ENCODE data around the gene FBXL14.

The FBXL14 gene

GRCh38 chr12:1523046-1523445, 71.3 kb downstream of the FBXL14 start:
- Histone ChIP-seq H3K9me3 (ENCODE audit: control insufficient read depth in 2 of 2, low read length in 2 of 2) (no peaks in the 10 kb centered on the region), H3K4me3 (ENCODE audit: low read length in 2 of 2) (no peak overlapping the region), H3K9ac (ENCODE audit: low read length in 2 of 2) (no peak overlapping the region), H3K27ac (ENCODE audit: low read length) (no peak overlapping the region), H3K4me1 (ENCODE audit: control insufficient read depth, insufficient read depth, low read length) (peaks cover 12% of the 10 kb centered on the region), H3K27me3 (ENCODE audit: control insufficient read depth in 1 of 2, insufficient read depth in 2 of 2, low read length in 2 of 2) (peaks cover 0 to 3% of the 10 kb centered on the region in 2 donors), H3K36me3 (ENCODE audit: control insufficient read depth in 2 of 2, insufficient read depth in 2 of 2, low read length in 2 of 2) (no peaks in the 10 kb centered on the region)

GRCh38 chr12:1519642-1520041, 74.7 kb downstream of the FBXL14 start:
- H3K27me3 ChIP-seq (ENCODE audit: control insufficient read depth in 1 of 2, insufficient read depth in 2 of 2, low read length in 2 of 2): peaks cover 0 to 3% of the 10 kb centered on the region in 2 donors
- no peak overlapping the region for H3K9ac ChIP-seq (ENCODE audit: low read length in 2 of 2)
- H3K36me3 ChIP-seq (ENCODE audit: control insufficient read depth in 2 of 2, insufficient read depth in 2 of 2, low read length in 2 of 2): no peaks in the 10 kb centered on the region
- H3K4me3 ChIP-seq (ENCODE audit: low read length in 2 of 2): no peak overlapping the region
- no peak overlapping the region for H3K27ac ChIP-seq (ENCODE audit: low read length)
- H3K4me1 ChIP-seq (ENCODE audit: control insufficient read depth, insufficient read depth, low read length): peaks cover 12% of the 10 kb centered on the region
- H3K9me3 ChIP-seq (ENCODE audit: control insufficient read depth in 2 of 2, low read length in 2 of 2): no peaks in the 10 kb centered on the region

GRCh38 chr12:1518591-1519516, 75.5 kb downstream of the FBXL14 start:
- Histone ChIP-seq H3K27ac (ENCODE audit: low read length) (no peak overlapping the region), H3K36me3 (ENCODE audit: control insufficient read depth in 2 of 2, insufficient read depth in 2 of 2, low read length in 2 of 2) (no peaks in the 10 kb centered on the region), H3K9me3 (ENCODE audit: control insufficient read depth in 2 of 2, low read length in 2 of 2) (no peaks in the 10 kb centered on the region), H3K4me1 (ENCODE audit: control insufficient read depth, insufficient read depth, low read length) (peaks cover 12% of the 10 kb centered on the region), H3K9ac (ENCODE audit: low read length in 2 of 2) (no peak overlapping the region), H3K27me3 (ENCODE audit: control insufficient read depth in 1 of 2, insufficient read depth in 2 of 2, low read length in 2 of 2) (peaks cover 0 to 3% of the 10 kb centered on the region in 2 donors), H3K4me3 (ENCODE audit: low read length in 2 of 2) (no peak overlapping the region)

GRCh38 chr12:1517734-1518525, 76.5 kb downstream of the FBXL14 start:
- Histone ChIP-seq H3K36me3 (ENCODE audit: control insufficient read depth in 2 of 2, insufficient read depth in 2 of 2, low read length in 2 of 2) (no peaks in the 10 kb centered on the region), H3K27me3 (ENCODE audit: control insufficient read depth in 1 of 2, insufficient read depth in 2 of 2, low read length in 2 of 2) (peaks cover 0 to 3% of the 10 kb centered on the region in 2 donors), H3K9ac (ENCODE audit: low read length in 2 of 2) (no peak overlapping the region), H3K4me3 (ENCODE audit: low read length in 2 of 2) (no peak overlapping the region), H3K9me3 (ENCODE audit: control insufficient read depth in 2 of 2, low read length in 2 of 2) (no peaks in the 10 kb centered on the region), H3K4me1 (ENCODE audit: control insufficient read depth, insufficient read depth, low read length) (peaks cover 12% of the 10 kb centered on the region), H3K27ac (ENCODE audit: low read length) (no peak overlapping the region)

- no peaks in the 10 kb centered on the region for H3K36me3 ChIP-seq (ENCODE audit: control insufficient read depth in 2 of 2, insufficient read depth in 2 of 2, low read length in 2 of 2)
- H3K4me3 ChIP-seq (ENCODE audit: low read length in 2 of 2): no peak overlapping the region
- H3K9ac ChIP-seq (ENCODE audit: low read length in 2 of 2): no peak overlapping the region
- no peak overlapping the region for H3K27ac ChIP-seq (ENCODE audit: low read length)
- H3K4me1 ChIP-seq (ENCODE audit: control insufficient read depth, insufficient read depth, low read length): peaks cover 12% of the 10 kb centered on the region
- peaks cover 0 to 3% of the 10 kb centered on the region in 2 donors for H3K27me3 ChIP-seq (ENCODE audit: control insufficient read depth in 1 of 2, insufficient read depth in 2 of 2, low read length in 2 of 2)
- H3K9me3 ChIP-seq (ENCODE audit: control insufficient read depth in 2 of 2, low read length in 2 of 2): no peaks in the 10 kb centered on the region
Measured at GRCh38 chr12:1517007-1517406, 77.4 kb downstream of the FBXL14 start.
